Left colon (tissue), 2 donors: Measurements from ENCODE around the gene PLAGL1. TPM values are rescaled to one million over a fixed set of nuclear protein-coding genes. Genes with fewer than 3 reads are reported as not detected.

Source experiments
- ATAC-seq: fragments of 200-7000 bp; cut with Tn5 transposase; one replicate; pipeline ENCODE4 v1.9.1; 2020; ENCODE audit warnings: mild to moderate bottlenecking, moderate library complexity
- DNase-seq, 2 donors: peaks; one replicate each; pipeline ENCODE4 v3.0.0-alpha.2; 2020
- intact Hi-C, 2 donors: fragments of 100-400 bp; cut with DNase I in 1 of 2; cut with micrococcal nuclease in 1 of 2; formaldehyde crosslinking; loops; one replicate each; pipeline versions ENCODE4 v1.11.2 to v1.14.0; 2022; cut with DNase I, micrococcal nuclease
- total RNA-seq, 2 donors: library from RNA; stranded (reverse); fragmentation: NEBNext Ultra II Directional; extraction: Animal tissue kit (Norgen Biotek cat#: 25700); gene quantifications; one replicate each; pipeline ENCODE4 v1.2.1, GENCODE V29; 2021
- donor health status: DM: no; HTN: no; CAD: no.
- donor health status: DM: yes; HTN: yes; CAD: no.

PLAGL1 gene
- total RNA-seq, 2 donors from 2014 or later = 33.5 to 36.4 TPM

- DNase-seq = no peak
- intact Hi-C loops = no loop called here
- ATAC-seq = no peak
Measured at GRCh38 chr6:143973097-143973966, 34.7 kb downstream of the PLAGL1 start.

DNA sequence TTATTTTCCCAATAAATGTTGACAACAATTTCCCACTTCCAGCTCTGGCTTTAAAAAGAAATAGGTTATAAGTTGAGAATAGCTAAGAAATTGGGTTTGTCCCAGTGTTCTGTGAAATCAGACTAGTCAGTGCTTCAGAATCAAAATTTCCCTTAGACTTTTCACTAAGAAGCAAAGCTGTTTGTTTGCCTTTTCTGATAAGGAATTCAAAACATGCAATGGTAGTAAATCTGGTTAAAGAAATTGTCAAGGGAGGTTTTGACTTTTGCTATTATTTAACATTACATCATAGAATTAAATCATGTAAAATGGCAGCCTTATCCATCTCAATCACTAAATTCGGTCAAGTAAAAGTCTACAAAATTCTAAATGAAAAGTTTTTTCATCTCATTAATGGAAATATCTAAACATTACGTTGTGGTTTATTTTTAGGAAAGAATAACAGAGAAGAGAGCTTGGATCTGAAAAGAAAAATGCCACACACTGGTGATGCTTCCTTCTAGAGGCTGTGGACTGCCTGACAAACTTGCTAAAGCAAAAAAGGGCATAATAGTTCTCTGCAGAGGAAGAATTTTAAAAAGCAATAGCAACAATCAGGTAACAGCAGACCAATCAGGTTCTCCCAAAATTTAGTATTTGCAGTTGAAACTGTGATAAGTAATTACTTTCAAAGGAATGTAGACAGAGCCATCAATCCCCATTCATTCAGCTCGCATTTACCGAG is 36.4 kb downstream of the PLAGL1 start:
- ATAC-seq (no peak), DNase-seq (no peak)

GRCh38 chr6:143970456-143971218 is 37.4 kb downstream of the PLAGL1 start:
- no peak for ATAC-seq
- intact Hi-C loops = no loop called here
- DNase-seq = no peak

More for the DNA sequence above, 36.4 kb downstream of the PLAGL1 start:
- intact Hi-C loops = no loop called here

DNA sequence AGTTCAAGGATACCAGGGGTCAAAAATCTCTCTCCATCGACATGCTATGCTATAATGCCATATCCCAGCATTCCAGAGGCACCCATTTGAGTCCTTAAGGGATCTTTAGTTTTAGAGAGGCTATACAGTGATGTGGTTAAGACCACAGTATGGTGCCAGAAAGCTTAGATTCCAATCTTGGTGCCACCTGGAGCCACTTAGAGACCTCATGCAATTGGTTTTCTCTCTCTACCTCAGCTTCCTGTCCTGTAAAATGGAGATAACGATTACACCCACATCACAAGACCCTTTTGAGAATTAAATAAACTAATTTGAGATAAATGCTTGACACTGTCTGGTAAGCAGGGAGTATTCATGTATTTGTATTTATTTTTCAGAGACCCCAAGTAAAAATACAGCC is 39.0 kb downstream of the PLAGL1 start:
- DNase-seq (no peak), ATAC-seq (no peak)
- intact Hi-C loops = no loop called here

DNA sequence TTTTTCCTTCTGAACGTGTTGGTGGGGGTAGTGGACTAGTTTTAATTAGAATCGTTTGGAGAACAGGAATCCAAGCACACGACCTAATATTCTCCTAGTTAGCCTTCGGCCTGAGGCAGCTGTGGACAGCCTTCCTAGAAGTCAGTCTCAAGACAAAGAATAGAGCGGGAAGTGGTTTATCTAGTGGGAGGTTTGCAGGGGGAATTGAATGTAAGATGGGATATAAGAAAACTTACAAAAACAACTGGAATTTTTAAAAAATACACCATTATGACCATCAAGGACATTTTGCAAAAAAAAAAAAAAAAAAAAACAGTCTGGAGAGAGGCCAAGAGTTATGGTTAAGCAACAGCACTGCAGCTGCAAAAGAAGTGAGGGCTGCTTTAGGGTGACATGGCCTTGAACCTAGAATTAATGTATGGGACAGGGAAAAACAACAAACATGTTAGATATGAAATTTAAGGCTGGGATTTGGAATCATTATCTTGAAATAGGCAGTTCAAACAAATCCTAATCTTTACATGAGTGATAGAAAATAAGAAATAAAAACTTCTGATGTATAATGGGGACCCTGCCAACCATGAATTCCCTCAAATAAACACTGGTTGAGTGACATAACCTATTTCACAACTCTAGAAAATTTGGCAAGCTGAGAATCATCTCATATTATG is 40.2 kb downstream of the PLAGL1 start:
- no peak for ATAC-seq
- intact Hi-C loops = no loop called here
- DNase-seq = no peak

- ATAC-seq = no peak
- DNase-seq = no peak
- intact Hi-C loops = no loop called here
Measured at GRCh38 chr6:143966312-143966711, 41.7 kb downstream of the PLAGL1 start.

DNA sequence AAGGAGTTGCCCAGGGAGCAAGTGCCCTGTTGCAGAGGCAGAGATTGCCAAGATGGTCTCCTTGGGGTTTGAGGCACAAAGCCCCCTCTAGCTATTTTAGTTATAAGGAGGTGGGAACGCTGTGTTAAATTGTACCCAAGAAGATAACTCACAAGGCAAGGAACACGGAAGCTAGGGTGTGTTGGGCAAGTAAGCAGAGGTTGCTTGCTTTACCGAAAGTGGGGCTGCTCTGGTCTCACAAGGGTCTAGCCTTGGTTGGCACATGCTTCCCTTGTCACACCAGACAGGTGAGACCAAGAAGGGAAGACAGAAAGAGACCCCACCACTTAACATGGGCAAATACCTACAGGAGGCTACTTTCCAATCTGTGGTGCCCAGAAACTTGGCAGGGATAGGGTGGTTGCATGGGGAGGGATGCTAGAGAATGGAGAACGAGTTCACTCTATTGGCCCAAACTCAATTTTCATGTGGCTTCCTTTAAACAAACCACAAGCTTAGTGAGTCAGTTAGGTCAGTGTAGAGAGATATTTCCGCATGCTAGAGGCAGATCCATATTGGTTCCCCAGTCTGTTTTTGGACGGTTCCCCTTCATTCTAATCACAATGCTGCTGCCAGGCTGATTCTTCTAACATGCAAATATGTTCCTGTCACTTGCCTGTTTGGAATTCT is 42.4 kb downstream of the PLAGL1 start:
- intact Hi-C loops = no loop called here
- no peak for ATAC-seq
- no peak for DNase-seq

- intact Hi-C loops = no loop called here
- DNase-seq = no peak
- peak; percentile 46 for ATAC-seq
Measured at GRCh38 chr6:143964674-143965081, 43.4 kb downstream of the PLAGL1 start.

GRCh38 chr6:143963158-143963919 is 44.7 kb downstream of the PLAGL1 start:
- intact Hi-C loops = no loop called here
- DNase-seq = no peak

DNA sequence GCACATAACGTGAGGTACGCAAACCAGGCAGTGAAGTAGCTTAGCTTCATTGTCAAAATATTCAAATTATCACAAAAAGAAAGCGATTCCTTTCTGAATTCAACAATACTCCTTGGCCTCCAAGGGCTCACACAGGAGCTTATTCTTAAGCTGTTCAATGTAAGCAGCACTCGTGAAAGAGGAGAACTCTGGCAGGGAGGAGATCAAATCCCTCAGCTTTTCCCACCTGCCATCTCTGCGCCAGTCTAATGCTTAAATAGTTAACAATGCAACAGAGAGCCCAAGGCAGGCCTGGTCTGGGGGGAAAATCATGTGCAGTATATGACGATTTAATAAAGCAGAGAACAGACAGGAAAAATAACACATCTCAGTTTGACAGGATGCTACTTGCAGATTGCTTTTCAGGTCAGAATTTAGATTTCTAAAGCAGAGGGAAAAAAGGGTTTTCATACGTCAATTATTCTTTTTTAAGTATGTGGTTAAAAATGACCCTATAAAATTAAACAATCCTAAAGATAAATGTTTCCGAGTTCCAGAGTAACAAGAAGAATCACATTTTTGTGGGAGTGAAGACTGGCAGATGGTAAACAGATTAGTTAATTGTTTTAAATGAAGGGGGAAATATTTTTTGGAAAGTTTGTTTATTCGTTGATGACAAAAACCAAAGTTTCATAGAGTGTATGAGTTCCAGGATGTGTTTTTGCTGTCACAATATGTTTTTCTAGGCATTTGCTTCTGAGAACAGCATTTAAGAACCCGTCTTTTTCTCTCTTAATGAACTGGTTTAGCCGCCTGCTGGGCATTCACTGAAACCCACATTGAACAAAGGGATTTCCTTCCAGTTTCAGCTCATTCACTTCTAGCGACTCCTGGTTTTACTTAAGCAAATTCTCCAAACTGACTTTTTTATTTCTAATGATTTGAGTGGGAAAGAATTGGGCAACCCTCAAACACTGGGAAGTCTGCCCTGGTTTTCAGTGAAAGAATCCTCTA is 45.9 kb downstream of the PLAGL1 start:
- no peak for ATAC-seq
- DNase-seq = no peak
- intact Hi-C loops = no loop called here

More at GRCh38 chr6:143963158-143963919, 44.7 kb downstream of the PLAGL1 start:
- peak; percentile 61 for ATAC-seq

DNA sequence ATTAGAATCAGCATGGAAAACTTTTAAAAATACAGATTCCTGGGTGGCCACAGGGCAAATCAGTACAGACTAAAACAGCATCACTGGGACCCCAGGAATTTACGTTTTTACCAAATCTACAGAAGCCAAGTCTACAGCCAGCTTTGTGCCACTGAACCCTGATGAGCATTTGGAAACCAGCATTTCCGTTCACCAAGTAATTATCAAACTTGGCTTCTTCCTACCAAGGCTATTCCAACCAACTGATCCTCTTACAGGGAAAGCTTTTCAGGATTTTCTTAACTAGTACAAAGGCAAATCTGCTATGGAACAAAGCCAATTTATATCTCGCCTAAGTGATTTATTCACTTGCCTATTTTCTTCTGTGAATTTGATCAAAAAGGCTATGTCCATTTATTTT is 47.0 kb downstream of the PLAGL1 start:
- ATAC-seq = no peak
- no peak for DNase-seq
- intact Hi-C loops = no loop called here

- intact Hi-C loops = no loop called here
- ATAC-seq (no peak), DNase-seq (no peak)
Measured at GRCh38 chr6:143959927-143960326, 48.1 kb downstream of the PLAGL1 start.

DNA sequence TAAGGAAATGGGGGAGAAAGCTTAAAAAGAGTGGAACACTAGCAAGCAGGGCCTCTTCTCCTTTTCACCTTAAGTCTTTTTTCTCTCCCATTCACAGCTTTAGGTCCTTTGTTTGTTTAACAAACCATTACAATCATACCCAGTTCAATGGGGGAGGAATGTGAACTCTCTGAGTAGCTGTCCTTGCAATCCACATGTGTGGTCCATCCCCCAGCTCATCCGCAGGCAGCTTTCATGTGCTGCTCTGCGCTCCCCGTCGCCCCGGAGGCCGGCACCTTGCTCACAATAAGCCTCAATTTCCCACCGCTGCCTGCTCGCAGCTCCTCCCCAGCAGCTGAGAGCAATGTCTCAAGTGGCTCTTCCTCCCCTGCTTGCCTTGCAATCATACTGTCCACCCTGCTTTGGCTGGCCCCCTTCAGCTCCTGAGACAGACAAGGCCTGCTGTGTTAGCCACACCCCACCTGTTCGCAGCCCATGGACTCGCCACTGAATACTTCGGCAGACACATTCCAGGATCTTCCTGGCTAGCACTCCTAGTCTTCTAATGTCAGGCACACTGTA is 49.1 kb downstream of the PLAGL1 start:
- ATAC-seq (no peak), DNase-seq (no peak)
- intact Hi-C loops = no loop called here

- no peak for ATAC-seq
- intact Hi-C loops = no loop called here
Measured at GRCh38 chr6:143957679-143958274, 50.3 kb downstream of the PLAGL1 start.

DNA sequence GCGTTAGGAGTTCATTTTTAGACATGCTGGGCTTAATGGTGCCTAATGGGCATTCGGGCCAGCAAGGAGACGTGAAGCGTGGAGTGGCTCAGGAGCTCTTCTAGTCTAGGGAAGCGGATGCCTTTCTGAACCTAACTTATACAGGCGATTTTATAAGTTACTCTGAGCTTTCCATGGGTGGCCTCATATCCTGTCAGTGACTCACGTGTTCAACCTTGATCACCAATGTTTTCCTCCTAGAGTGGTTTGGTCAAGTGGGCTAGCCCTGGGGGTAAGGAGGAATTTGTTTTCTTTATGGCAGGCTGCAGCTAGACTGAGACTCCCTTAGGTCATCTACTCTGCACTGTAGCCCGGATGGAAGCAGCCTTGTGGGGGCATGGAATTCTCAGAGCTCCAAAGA is 52.1 kb downstream of the PLAGL1 start:
- no peak for DNase-seq
- no peak for ATAC-seq
- intact Hi-C loops = no loop called here

More at GRCh38 chr6:143957679-143958274, 50.3 kb downstream of the PLAGL1 start:
- DNase-seq = no peak

GRCh38 chr6:143953922-143954321 is 54.1 kb downstream of the PLAGL1 start:
- DNase-seq = no peak
- no peak for ATAC-seq

More at GRCh38 chr6:143953922-143954321, 54.1 kb downstream of the PLAGL1 start:
- intact Hi-C loops = no loop called here
